ENCODE results near the gene MARCHF5.
A peak's percentile ranks its signal among the peaks of the same experiment; 100 is the strongest.

MARCHF5 gene

GRCh38 chr10:92298487-92298886 is 7.5 kb downstream of the MARCHF5 start:
- Histone ChIP-seq H3K4me2 (ENCODE audit: low read depth, low read length) (no peak overlapping the region), H3K9me2 (replicated peaks; ENCODE audit: insufficient read depth, low read length) (no peaks in the 10 kb centered on the region), H4K20me1 (ENCODE audit: insufficient read depth, low read length) (no peaks in the 10 kb centered on the region), H3F3A (ENCODE audit: insufficient read depth, low read length) (no peaks in the 10 kb centered on the region), H2AFZ (ENCODE audit: low read length) (no peak overlapping the region), H3K27ac (ENCODE audit: low read length) (no peak overlapping the region), H3K36me3 (replicated peaks; ENCODE audit: insufficient read depth, low read length) (no peaks in the 10 kb centered on the region), H3K4me3 (ENCODE audit: low read length) (no peak overlapping the region), H3K9me3 (replicated peaks; ENCODE audit: insufficient read depth, low read length) (no peaks in the 10 kb centered on the region), H3K79me2 (ENCODE audit: low read length) (peaks cover 95% of the 10 kb centered on the region), H3K27me3 (replicated peaks; ENCODE audit: insufficient read depth, low read length) (no peaks in the 10 kb centered on the region), H3K4me1 (ENCODE audit: low read length) (peaks cover 8% of the 10 kb centered on the region; the same call in 1 of the 2 replicates), H3K9ac (ENCODE audit: low read length) (no peak overlapping the region)
- TF ChIP-seq CTCF (IDR thresholded peaks at IDR 0.05; ENCODE audit: low read length) (no peak), EZH2phosphoT487 (IDR thresholded peaks at IDR 0.05; ENCODE audit: low read length) (no peak), EZH2 (optimal IDR thresholded peaks at IDR 0.05; ENCODE audit: low read depth, low read length) (no peak)
- DNase-seq = no peak

- TF ChIP-seq EZH2 (optimal IDR thresholded peaks at IDR 0.05; ENCODE audit: low read depth, low read length) = no peak
- TF ChIP-seq CTCF (IDR thresholded peaks at IDR 0.05; ENCODE audit: low read length) = no peak
- TF ChIP-seq EZH2phosphoT487 (IDR thresholded peaks at IDR 0.05; ENCODE audit: low read length) = no peak
- H3K4me2 ChIP-seq (ENCODE audit: low read depth, low read length) = peak overlapping the region; percentile 6; the same call in 1 of the 2 replicates
- DNase-seq = no peak
- no peak overlapping the region for H3K4me3 ChIP-seq (ENCODE audit: low read length)
- H3K4me1 ChIP-seq (ENCODE audit: low read length) = peaks cover 9% of the 10 kb centered on the region; the same call in 1 of the 2 replicates
- no peaks in the 10 kb centered on the region for H3K9me3 ChIP-seq (replicated peaks; ENCODE audit: insufficient read depth, low read length)
- H3K9me2 ChIP-seq (replicated peaks; ENCODE audit: insufficient read depth, low read length) = no peaks in the 10 kb centered on the region
- H3F3A ChIP-seq (ENCODE audit: insufficient read depth, low read length) = no peaks in the 10 kb centered on the region
- H3K9ac ChIP-seq (ENCODE audit: low read length) = no peak overlapping the region
- no peak overlapping the region for H3K27ac ChIP-seq (ENCODE audit: low read length)
- H3K27me3 ChIP-seq (replicated peaks; ENCODE audit: insufficient read depth, low read length) = no peaks in the 10 kb centered on the region
- H4K20me1 ChIP-seq (ENCODE audit: insufficient read depth, low read length) = peaks cover 6% of the 10 kb centered on the region
- peaks cover 96% of the 10 kb centered on the region for H3K79me2 ChIP-seq (ENCODE audit: low read length)
- H3K36me3 ChIP-seq (replicated peaks; ENCODE audit: insufficient read depth, low read length) = no peaks in the 10 kb centered on the region
- H2AFZ ChIP-seq (ENCODE audit: low read length) = no peak overlapping the region
Measured at GRCh38 chr10:92303096-92303495, 12.1 kb downstream of the MARCHF5 start.

- Histone ChIP-seq H3K9me2 (replicated peaks; ENCODE audit: insufficient read depth, low read length) (no peaks in the 10 kb centered on the region), H3K79me2 (ENCODE audit: low read length) (peaks cover 94% of the 10 kb centered on the region), H3K36me3 (replicated peaks; ENCODE audit: insufficient read depth, low read length) (no peaks in the 10 kb centered on the region), H3K27ac (ENCODE audit: low read length) (no peak overlapping the region), H3K4me2 (ENCODE audit: low read depth, low read length) (no peak overlapping the region), H4K20me1 (ENCODE audit: insufficient read depth, low read length) (peaks cover 6% of the 10 kb centered on the region), H3K4me3 (ENCODE audit: low read length) (no peak overlapping the region), H3K9ac (ENCODE audit: low read length) (no peak overlapping the region), H3K4me1 (ENCODE audit: low read length) (peaks cover 9% of the 10 kb centered on the region; the same call in 1 of the 2 replicates), H3K9me3 (replicated peaks; ENCODE audit: insufficient read depth, low read length) (no peaks in the 10 kb centered on the region), H3F3A (ENCODE audit: insufficient read depth, low read length) (no peaks in the 10 kb centered on the region), H3K27me3 (replicated peaks; ENCODE audit: insufficient read depth, low read length) (no peaks in the 10 kb centered on the region), H2AFZ (ENCODE audit: low read length) (no peak overlapping the region)
- DNase-seq = no peak
- no peak for TF ChIP-seq CTCF (IDR thresholded peaks at IDR 0.05; ENCODE audit: low read length)
- no peak for TF ChIP-seq EZH2phosphoT487 (IDR thresholded peaks at IDR 0.05; ENCODE audit: low read length)
- no peak for TF ChIP-seq EZH2 (optimal IDR thresholded peaks at IDR 0.05; ENCODE audit: low read depth, low read length)
Measured at GRCh38 chr10:92304061-92304460, 13.1 kb downstream of the MARCHF5 start.
